ENCODE measurements around the gene SCUBE1. TPM values are rescaled to one million over a fixed set of nuclear protein-coding genes. Genes with fewer than 3 reads are reported as not detected.

The SCUBE1 gene
- total RNA-seq, 2 experiments from 2014 or later, result 0.08 to 0.23 TPM

DNA sequence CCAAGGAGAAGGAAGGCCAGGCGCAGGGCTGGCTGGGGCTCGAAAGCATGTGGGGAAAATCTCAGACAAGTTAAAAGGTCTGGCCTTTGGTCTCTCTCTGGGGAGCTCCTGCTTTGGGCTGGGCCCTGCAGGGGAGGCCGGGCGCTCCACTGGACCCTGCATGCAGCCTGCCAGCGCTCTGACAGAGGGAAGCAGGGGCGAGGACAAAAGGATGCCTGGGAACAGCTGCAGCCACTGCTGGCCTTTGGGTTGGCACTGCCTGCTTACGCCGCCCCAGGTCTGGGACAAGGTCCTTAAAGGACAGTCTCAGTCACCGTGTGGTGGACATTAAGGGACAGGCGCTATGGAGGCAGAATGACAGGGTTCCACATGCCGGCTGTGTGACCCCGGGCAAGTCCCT, 99.8 kb downstream of the SCUBE1 start:
- H3K4me1 Mint-ChIP-seq, result no peaks in the 10 kb centered on the region
- no peaks in the 10 kb centered on the region for H3K27me3 Mint-ChIP-seq
- H3K36me3 Mint-ChIP-seq, result no peaks in the 10 kb centered on the region
- no peak for DNase-seq
- H3K27ac Mint-ChIP-seq, result no peak overlapping the region
- H3K4me3 Mint-ChIP-seq, result no peak overlapping the region
- H3K9me3 Mint-ChIP-seq, result no peaks in the 10 kb centered on the region

- DNase-seq, result no peak
- H3K9me3 Mint-ChIP-seq, result no peaks in the 10 kb centered on the region
- H3K27me3 Mint-ChIP-seq, result no peaks in the 10 kb centered on the region
- no peak overlapping the region for H3K27ac Mint-ChIP-seq
- H3K4me3 Mint-ChIP-seq, result no peak overlapping the region
- no peaks in the 10 kb centered on the region for H3K36me3 Mint-ChIP-seq
- no peaks in the 10 kb centered on the region for H3K4me1 Mint-ChIP-seq
Measured at GRCh38 chr22:43242627-43243026, 100.5 kb downstream of the SCUBE1 start.

DNA sequence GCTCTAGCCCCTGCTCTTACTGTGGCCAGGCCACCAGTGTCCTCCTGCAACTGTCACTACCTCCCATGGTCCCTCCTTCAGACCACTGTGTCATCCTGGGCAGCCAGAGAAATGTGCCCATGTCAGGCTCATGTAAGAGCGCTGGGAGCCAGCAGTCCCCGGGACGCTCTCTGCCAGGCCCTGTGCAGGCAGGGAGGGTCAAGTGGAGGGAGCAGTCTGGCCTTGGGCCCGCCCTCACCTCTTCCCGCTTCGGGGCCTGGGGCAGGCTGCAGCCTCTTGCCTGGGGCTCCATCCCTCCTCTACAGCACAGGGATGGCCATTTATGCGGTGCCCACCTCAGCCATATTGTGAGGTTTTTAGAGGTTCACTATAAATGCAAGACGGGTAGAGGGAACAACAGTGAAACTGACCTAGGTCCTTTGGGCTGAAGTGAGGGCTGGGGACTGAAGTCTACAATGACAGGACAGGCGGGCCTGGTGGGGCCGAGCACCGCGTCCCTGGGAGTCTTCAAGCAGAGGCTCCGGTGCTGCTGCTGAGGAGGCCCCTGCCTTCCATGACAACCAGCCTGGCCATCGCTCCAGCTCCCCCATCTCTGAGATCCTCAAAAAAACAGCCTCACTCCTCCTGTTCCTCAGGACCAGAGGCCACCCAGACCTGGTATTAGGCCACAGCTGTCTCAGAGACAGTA, 101.3 kb downstream of the SCUBE1 start:
- Mint-ChIP-seq H3K36me3 (no peaks in the 10 kb centered on the region), H3K4me1 (no peaks in the 10 kb centered on the region), H3K27me3 (no peaks in the 10 kb centered on the region), H3K4me3 (no peak overlapping the region), H3K9me3 (no peaks in the 10 kb centered on the region), H3K27ac (no peak overlapping the region)
- DNase-seq, result no peak

DNA sequence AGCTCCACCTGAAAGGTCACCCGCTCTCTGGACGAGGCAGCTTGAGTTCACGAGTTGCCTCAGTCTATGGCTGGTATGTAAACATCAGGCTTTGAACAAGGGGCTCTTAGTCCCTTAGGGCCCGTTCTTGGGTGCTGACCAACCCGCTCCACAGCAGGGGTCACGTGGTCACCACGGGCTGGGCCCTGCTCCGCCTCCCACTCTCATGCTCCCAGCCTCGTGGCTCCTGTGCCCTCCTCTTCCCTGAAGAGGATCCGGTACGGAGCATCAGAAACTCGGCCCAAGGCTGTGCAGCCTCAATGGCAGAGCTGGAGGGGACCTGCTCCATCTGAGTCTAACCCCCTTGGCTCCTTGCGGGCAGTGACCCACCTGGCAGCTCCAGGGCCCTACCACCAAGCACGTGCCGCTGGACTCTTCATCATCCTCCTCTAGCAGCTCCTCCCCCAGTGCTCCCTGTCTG, 102.0 kb downstream of the SCUBE1 start:
- Mint-ChIP-seq H3K27ac (no peak overlapping the region), H3K27me3 (no peaks in the 10 kb centered on the region), H3K36me3 (no peaks in the 10 kb centered on the region), H3K4me1 (no peaks in the 10 kb centered on the region), H3K4me3 (no peak overlapping the region), H3K9me3 (no peaks in the 10 kb centered on the region)
- DNase-seq, result no peak

GRCh38 chr22:43240614-43241013, 102.6 kb downstream of the SCUBE1 start:
- DNase-seq, result no peak
- Mint-ChIP-seq H3K27me3 (no peaks in the 10 kb centered on the region), H3K36me3 (no peaks in the 10 kb centered on the region), H3K27ac (no peak overlapping the region), H3K4me1 (no peaks in the 10 kb centered on the region), H3K4me3 (no peak overlapping the region), H3K9me3 (no peaks in the 10 kb centered on the region)

DNA sequence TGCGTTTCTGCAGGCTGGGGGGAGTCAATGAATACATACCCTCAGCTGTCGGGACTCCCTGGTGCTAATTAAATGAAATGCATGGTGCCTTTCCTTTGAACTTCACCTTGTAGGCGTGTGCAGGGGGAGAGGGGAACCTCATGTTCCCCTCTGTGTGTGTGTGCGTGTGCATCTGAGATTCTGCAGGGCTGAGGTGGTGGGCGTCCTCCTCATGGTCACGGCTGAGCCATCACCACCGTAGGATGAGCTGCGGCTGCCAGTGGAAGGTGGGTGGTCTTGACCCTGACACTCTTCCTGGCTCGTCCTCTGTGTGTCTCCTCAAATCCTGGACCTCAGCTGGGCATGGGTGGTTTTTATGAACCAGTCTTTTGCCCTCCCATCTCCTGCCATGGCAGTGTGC, 103.2 kb downstream of the SCUBE1 start:
- Mint-ChIP-seq H3K27me3 (no peaks in the 10 kb centered on the region), H3K4me1 (no peaks in the 10 kb centered on the region), H3K9me3 (no peaks in the 10 kb centered on the region), H3K36me3 (no peaks in the 10 kb centered on the region), H3K27ac (no peak overlapping the region), H3K4me3 (no peak overlapping the region)
- no peak for DNase-seq

DNA sequence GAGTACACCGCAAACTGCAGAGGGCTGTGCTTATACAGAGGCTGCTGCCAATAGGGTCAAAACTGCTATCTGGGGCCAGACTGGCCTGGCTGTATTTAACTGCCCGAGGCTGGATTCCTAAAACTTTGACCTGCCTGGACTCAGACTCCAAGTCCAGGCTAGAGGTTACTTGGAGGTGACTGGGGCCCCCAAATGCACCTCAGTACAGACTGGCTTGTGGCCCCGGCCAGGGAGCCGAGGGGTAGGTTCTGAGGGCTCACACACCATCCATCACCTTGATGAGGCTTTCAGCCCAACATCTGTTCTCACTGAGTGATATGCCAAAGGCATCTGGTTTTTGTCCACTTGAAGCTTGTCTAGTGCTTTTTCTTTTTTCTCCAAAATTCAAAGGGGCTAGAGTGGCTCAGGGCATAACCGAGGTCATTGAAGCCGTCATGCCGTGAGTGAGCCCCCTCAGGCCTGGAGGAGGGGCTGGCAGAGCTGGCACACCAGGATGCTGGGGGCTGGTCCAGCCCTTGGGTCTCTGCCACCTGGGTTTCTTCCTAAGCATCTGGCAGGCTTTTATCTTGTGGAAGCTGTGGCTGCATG, 103.9 kb downstream of the SCUBE1 start:
- Mint-ChIP-seq H3K27ac (no peak overlapping the region), H3K27me3 (no peaks in the 10 kb centered on the region), H3K4me3 (no peak overlapping the region), H3K36me3 (no peaks in the 10 kb centered on the region), H3K4me1 (no peaks in the 10 kb centered on the region), H3K9me3 (no peaks in the 10 kb centered on the region)
- no peak for DNase-seq

- DNase-seq, result no peak
- Mint-ChIP-seq H3K9me3 (no peaks in the 10 kb centered on the region), H3K4me1 (no peaks in the 10 kb centered on the region), H3K27me3 (no peaks in the 10 kb centered on the region), H3K27ac (no peak overlapping the region), H3K4me3 (no peak overlapping the region), H3K36me3 (no peaks in the 10 kb centered on the region)
Measured at GRCh38 chr22:43238526-43239006, 104.6 kb downstream of the SCUBE1 start.

- H3K27me3 Mint-ChIP-seq, result no peaks in the 10 kb centered on the region
Measured at GRCh38 chr22:43237280-43237679, 105.9 kb downstream of the SCUBE1 start.

DNA sequence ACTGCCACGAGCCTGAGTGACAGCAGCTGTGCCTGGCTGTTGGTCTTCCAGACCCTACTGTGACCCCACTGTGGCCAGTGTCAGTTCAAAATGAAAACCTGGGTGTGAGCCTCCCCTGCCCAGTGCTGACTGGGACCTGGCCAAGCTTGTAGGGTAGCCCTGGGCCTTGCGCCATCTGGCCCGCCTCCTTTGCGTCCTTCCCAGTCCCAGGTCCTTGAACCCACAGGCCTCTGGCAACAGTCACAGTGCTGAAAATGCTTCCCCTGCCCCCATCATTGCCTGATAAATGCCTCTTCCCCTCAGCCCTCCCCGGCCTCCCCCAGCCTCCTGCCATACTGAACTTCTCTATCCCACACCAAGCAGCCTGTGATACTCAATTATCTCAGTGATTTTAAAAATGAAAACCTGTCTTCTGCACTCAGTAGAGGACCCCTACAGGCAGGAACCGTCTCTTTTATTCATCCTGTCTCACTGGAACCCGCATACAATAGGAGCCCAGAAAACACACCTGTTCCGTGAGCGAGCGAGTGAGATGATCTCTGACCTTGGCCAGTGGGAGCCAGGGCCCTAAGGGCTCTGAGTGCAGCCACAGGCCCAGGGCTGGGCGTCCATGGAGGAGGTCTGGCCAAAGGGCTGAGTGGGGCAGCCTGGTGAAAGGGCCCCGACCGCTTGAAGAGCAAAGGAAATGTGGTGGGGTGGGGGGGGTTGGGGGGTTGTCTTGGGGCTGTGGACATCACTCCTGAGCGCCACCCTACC, 106.6 kb downstream of the SCUBE1 start:
- Mint-ChIP-seq H3K4me3 (no peak overlapping the region), H3K36me3 (no peaks in the 10 kb centered on the region), H3K9me3 (no peaks in the 10 kb centered on the region), H3K27me3 (no peaks in the 10 kb centered on the region), H3K4me1 (no peaks in the 10 kb centered on the region), H3K27ac (no peak overlapping the region)
- no peak for DNase-seq

More at GRCh38 chr22:43237280-43237679, 105.9 kb downstream of the SCUBE1 start:
- Mint-ChIP-seq H3K27ac (no peak overlapping the region), H3K4me3 (no peak overlapping the region), H3K36me3 (no peaks in the 10 kb centered on the region), H3K4me1 (no peaks in the 10 kb centered on the region), H3K9me3 (no peaks in the 10 kb centered on the region)
- DNase-seq, result no peak

DNA sequence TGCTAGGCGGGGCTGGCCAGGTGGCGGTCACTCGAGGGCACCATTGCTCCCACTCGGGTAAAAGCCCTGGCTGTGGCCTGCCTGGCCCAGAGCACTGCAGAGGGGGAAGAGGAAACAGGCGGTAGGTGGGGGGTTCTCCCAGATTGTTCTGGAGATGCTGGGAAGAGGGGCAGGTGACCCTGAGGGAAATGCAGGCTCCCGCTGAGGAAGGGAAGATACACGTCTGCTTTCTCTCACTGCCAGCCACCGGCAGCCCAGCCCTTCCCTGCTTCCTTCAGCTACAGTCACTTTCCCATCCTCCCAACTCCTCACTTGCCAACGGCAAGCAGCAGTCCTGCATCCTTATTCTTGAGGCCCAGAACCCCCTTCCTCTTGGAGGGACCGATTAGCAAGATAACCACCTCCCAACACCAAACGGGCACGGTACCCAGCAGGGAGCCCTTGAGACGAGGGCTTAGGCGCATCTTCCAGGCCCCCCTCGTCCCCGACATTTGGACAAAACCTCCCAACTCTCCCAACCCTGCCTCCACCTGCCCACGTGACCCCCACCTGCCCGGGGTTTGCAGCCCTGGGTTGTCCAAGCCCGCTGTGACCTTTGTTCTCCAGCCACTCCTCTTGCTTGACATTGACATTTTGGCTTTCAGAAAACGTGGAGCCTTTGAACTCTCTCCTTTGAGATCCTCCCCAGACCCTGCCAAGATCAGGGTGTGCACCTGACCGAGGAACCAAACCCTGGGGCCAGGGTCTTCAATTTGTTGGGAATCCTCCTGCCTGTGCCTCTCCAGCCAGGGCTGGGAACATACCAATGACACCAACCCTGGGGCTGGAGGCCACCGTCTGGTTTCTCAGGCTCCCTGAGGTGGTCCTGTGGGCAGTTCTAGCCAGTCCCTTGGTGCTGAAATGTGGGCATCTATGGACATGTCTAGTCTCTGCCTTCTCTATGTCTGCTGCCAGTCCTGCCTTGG, 107.4 kb downstream of the SCUBE1 start:
- Mint-ChIP-seq H3K27me3 (peaks cover 5% of the 10 kb centered on the region), H3K4me3 (no peak overlapping the region), H3K4me1 (peaks cover 4% of the 10 kb centered on the region), H3K9me3 (no peaks in the 10 kb centered on the region), H3K27ac (no peak overlapping the region), H3K36me3 (no peaks in the 10 kb centered on the region)
- no peak for DNase-seq

GRCh38 chr22:43234264-43234988, 108.7 kb downstream of the SCUBE1 start:
- Mint-ChIP-seq H3K9me3 (no peaks in the 10 kb centered on the region), H3K36me3 (no peaks in the 10 kb centered on the region), H3K4me1 (peaks cover 4% of the 10 kb centered on the region), H3K27ac (no peak overlapping the region), H3K4me3 (no peak overlapping the region), H3K27me3 (peaks cover 5% of the 10 kb centered on the region)
- no peak for DNase-seq

DNA sequence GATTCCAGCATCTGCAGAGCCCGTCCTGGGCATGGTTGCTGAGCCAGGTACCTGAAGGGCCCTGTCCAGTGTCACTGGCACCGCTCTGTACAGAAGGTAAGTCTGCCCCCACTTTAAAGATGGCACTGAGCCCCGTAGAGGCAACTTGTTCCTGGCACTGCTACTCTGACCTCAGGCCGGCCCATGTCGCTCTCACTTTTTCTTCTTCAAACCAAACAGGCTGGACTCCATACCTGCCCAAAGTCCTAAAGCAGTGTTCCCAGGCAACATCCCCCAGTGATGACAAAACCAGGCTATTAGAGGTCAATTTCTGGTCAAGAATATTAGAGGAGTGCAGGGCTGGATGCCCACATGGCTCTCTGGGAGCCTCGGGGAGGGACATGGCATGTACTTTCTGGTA, 109.6 kb downstream of the SCUBE1 start:
- H3K36me3 Mint-ChIP-seq, result no peaks in the 10 kb centered on the region
- no peaks in the 10 kb centered on the region for H3K9me3 Mint-ChIP-seq
- no peak overlapping the region for H3K4me3 Mint-ChIP-seq
- peaks cover 4% of the 10 kb centered on the region for H3K4me1 Mint-ChIP-seq
- H3K27ac Mint-ChIP-seq, result no peak overlapping the region
- peaks cover 5% of the 10 kb centered on the region for H3K27me3 Mint-ChIP-seq
- DNase-seq, result no peak

- Mint-ChIP-seq H3K27ac (no peak overlapping the region), H3K36me3 (no peaks in the 10 kb centered on the region), H3K4me1 (peaks cover 4% of the 10 kb centered on the region), H3K27me3 (peaks cover 5% of the 10 kb centered on the region), H3K9me3 (no peaks in the 10 kb centered on the region), H3K4me3 (no peak overlapping the region)
- DNase-seq, result no peak
Measured at GRCh38 chr22:43232445-43232844, 110.7 kb downstream of the SCUBE1 start.

Data from activated naive CD8-positive, alpha-beta T cell treated with anti-CD3 and anti-CD28 coated beads for 36 hours (primary cell).